Suprapubic skin (tissue), 4 donors: Measurements from ENCODE around the gene ZNF311. TPM values are rescaled to one million over a fixed set of nuclear protein-coding genes. Genes with fewer than 3 reads are reported as not detected.
"Not testable (repeated sequence)": the region's sequence is repeated elsewhere in the genome, so short reads cannot be mapped to it uniquely, and the experiment has no call there.

Experiments used
- DNase-seq, 2 donors: peaks; one replicate each; pipeline ENCODE4 v3.0.0-alpha.2; 2019; ENCODE audit warnings: low spot score in 2 of 2
- H3K27ac ChIP-seq: fragments of 200-600 bp; sonication (generic); one replicate; pipeline ENCODE4 v1.5.1; 2019
- H3K27me3 ChIP-seq: fragments of 200-600 bp; sonication (generic); one replicate; pipeline ENCODE4 v1.5.1; 2019
- H3K36me3 ChIP-seq: fragments of 200-600 bp; sonication (generic); one replicate; pipeline ENCODE4 v1.5.1; 2019
- H3K4me1 ChIP-seq: fragments of 200-600 bp; sonication (generic); one replicate; pipeline ENCODE4 v1.5.1; 2019
- H3K4me3 ChIP-seq: fragments of 200-600 bp; sonication (generic); one replicate; pipeline ENCODE4 v1.5.1; 2019; ENCODE audit warnings: mild to moderate bottlenecking
- H3K9me3 ChIP-seq: fragments of 200-600 bp; sonication (generic); one replicate; pipeline ENCODE4 v1.5.1; 2019
- EP300 ChIP-seq: sonication (generic); formaldehyde crosslinking; IDR thresholded peaks from one replicate; pipeline ENCODE4 v1.6.1; 2017; ENCODE audit warnings: antibody characterized with exemption
- POLR2A ChIP-seq, 2 donors: fragments of 450-650 bp; IDR thresholded peaks; one replicate each; pipeline ENCODE4 v1.6.1; 2017; ENCODE audit warnings: antibody characterized with exemption in 2 of 2, mild to moderate bottlenecking in 2 of 2, moderate library complexity in 2 of 2
- POLR2AphosphoS5 ChIP-seq, 3 donors: sonication (generic); formaldehyde crosslinking; IDR thresholded peaks; one replicate each; pipeline ENCODE4 v1.6.1; 2017; ENCODE audit warnings: antibody characterized with exemption in 3 of 3
- WGBS: methylation state at CpG from one replicate; pipeline ENCODE4 v1.1.5; 2018; 5-methylcytosine and 5-hydroxymethylcytosine counted together
- total RNA-seq, 4 donors: library from RNA; depleted of rRNA; stranded (reverse); fragments of >200 nt; gene quantifications; one replicate each; pipeline ENCODE4 v1.1.0, GENCODE V29; 2016
- TF ChIP-seq, protein P1 (sequence below), 2 donors: fragments of 200-600 bp in 1 of 2; fragments of 450-650 bp in 1 of 2; sonication (generic) in 1 of 2; IDR thresholded peaks; one replicate each; pipeline ENCODE4 v1.5.1; 2016 to 2019; ENCODE audit warnings: antibody characterized with exemption in 2 of 2, mild to moderate bottlenecking in 1 of 2, moderate library complexity in 1 of 2

ZNF311 gene
- total RNA-seq, 4 donors from 2014 or later: 0.15 to 1.9 (median 0.57) TPM

DNA sequence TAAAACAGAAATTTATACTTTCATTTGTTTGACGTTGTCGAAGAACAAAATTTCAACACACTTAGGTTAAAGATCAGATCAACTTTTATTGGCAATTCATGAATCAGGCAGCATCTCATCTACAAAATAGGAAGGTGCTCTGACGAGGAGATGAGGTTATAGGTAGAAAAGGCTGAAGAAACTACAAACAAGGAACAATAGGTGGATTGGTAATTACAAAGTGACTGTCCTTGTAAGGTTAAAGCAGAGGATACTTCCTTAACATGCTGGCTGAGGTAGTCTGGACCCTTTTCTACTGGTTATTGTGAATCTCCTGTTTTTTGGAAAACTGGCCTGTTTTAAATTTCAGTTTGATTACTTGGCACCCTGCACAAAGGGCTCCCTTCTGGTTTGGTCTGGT is 48.8 kb downstream of the ZNF311 start:
- no peak overlapping the region for H3K27ac ChIP-seq
- TF ChIP-seq POLR2A (IDR thresholded peaks at IDR 0.05) (no peak), EP300 (no peak), POLR2AphosphoS5 (IDR thresholded peaks at IDR 0.05) (no peak)
- TF ChIP-seq, protein P1, sequence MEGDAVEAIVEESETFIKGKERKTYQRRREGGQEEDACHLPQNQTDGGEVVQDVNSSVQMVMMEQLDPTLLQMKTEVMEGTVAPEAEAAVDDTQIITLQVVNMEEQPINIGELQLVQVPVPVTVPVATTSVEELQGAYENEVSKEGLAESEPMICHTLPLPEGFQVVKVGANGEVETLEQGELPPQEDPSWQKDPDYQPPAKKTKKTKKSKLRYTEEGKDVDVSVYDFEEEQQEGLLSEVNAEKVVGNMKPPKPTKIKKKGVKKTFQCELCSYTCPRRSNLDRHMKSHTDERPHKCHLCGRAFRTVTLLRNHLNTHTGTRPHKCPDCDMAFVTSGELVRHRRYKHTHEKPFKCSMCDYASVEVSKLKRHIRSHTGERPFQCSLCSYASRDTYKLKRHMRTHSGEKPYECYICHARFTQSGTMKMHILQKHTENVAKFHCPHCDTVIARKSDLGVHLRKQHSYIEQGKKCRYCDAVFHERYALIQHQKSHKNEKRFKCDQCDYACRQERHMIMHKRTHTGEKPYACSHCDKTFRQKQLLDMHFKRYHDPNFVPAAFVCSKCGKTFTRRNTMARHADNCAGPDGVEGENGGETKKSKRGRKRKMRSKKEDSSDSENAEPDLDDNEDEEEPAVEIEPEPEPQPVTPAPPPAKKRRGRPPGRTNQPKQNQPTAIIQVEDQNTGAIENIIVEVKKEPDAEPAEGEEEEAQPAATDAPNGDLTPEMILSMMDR (IDR thresholded peaks at IDR 0.05): no peak
- 88% methylated on average over 3 of the region's 3 CpGs for WGBS
- H3K9me3 ChIP-seq: no peaks in the 10 kb centered on the region
- no peak for DNase-seq
- H3K4me1 ChIP-seq: peaks cover 11% of the 10 kb centered on the region
- no peak overlapping the region for H3K4me3 ChIP-seq
- peaks cover 23% of the 10 kb centered on the region for H3K27me3 ChIP-seq
- no peaks in the 10 kb centered on the region for H3K36me3 ChIP-seq

DNA sequence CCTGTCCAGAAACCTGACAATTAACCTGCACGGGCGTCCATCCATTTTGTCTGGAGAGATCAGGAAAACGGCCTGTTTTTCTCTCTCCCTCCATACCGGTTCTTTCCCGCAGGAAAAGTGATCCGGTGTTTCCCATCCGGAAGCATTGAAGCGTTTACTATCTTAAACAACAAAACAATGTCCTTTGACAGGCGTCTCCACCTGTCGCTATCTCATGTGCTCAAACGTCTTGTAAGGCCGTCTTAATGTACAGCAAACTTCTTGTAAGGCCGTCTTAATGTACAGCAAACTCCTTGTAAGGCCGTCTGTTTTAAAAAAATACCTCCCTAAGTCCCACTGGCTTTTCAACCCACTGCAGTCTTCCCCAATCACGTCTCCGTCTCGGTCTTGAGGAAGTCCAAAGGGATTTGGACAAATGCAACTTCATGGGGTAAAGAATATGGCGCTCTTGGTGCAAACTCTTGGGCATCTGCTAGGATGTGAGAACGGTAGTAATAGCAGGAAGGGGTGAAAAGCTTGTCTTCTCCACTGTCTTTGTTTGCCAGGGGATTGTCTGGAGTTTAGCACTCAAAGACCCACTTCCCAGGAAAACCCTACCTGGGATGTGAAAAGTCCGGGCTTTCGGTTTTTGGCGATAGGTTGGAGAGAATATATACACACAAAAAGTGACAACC is 51.4 kb downstream of the ZNF311 start:
- peaks cover 21% of the 10 kb centered on the region for H3K27me3 ChIP-seq
- no peaks in the 10 kb centered on the region for H3K36me3 ChIP-seq
- no peak for DNase-seq
- whole genome bisulfite sequencing: 6% methylated on average over 22 of the region's 22 CpGs
- no peak for TF ChIP-seq POLR2A (IDR thresholded peaks at IDR 0.05)
- no peak for TF ChIP-seq POLR2AphosphoS5 (IDR thresholded peaks at IDR 0.05)
- no peaks in the 10 kb centered on the region for H3K9me3 ChIP-seq
- no peak overlapping the region for H3K27ac ChIP-seq
- peak overlapping the region; percentile 40 for H3K4me3 ChIP-seq
- peaks cover 11% of the 10 kb centered on the region for H3K4me1 ChIP-seq

DNA sequence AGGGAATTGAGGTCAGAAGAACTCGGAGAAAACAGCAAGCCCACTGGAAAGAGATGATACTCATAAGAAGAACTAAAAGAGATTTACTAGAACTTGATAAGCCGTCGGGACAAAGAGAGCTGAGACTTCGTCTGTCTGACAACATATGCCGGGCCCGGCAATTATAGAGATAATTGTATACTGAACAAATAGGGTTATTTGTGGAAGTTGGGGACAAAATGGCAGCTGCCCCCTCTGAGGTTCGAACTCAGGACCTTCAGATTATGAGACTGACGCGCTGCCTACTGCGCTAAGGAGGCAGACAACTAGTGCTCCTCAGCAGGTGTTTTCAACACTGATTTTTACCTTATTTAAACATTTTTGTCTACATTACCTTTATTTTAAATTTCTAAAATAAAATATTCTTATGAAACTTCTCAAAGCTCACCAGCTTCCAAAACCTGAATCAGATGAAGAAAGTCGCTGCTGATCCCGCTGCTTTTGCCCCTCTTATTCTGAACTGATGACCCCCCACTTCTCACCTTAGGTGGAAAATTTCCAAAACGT is 52.0 kb downstream of the ZNF311 start:
- H3K27me3 ChIP-seq: peaks cover 19% of the 10 kb centered on the region
- H3K9me3 ChIP-seq: no peaks in the 10 kb centered on the region
- WGBS: 18% methylated on average over 13 of the region's 13 CpGs
- no peak for DNase-seq
- H3K36me3 ChIP-seq: no peaks in the 10 kb centered on the region
- peak overlapping the region; percentile 40 for H3K4me3 ChIP-seq
- H3K27ac ChIP-seq: no peak overlapping the region
- TF ChIP-seq, protein P1 (IDR thresholded peaks at IDR 0.05): no peak
- TF ChIP-seq EP300 (no peak), POLR2AphosphoS5 (IDR thresholded peaks at IDR 0.05) (no peak), POLR2A (IDR thresholded peaks at IDR 0.05) (no peak)
- H3K4me1 ChIP-seq: peaks cover 11% of the 10 kb centered on the region

DNA sequence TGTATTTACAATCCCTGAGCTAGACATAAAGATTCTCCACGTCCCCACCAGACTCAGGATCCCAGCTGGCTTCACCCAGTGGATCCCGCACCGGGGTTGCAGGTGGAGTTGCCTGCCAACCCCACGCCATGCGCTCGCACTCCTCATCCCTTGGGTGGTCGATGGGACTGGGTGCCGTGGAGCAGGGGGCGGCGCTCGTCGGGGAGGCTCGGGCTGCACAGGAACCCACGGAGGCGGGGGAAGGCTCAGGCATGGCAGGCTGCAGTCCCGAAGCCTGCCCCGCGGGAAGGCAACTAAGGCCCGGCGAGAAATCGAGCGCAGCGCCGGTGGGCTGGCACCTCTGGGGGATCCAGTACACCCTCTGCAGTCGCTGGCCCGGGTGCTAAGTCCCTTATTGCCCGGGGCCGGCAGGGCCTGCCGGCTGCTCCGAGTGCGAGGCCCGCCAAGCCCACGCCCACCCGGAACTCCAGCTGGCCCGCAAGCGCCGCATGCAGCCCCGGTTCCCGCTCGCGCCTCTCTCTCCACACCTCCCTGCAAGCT is 55.4 kb downstream of the ZNF311 start:
- not testable (repeated sequence) for H3K27ac ChIP-seq, H3K36me3 ChIP-seq, H3K9me3 ChIP-seq, H3K4me3 ChIP-seq, H3K27me3 ChIP-seq, DNase-seq
- H3K4me1 ChIP-seq: peaks cover 11% of the 10 kb centered on the region
- WGBS: 93% methylated on average over 24 of the region's 41 CpGs

DNA sequence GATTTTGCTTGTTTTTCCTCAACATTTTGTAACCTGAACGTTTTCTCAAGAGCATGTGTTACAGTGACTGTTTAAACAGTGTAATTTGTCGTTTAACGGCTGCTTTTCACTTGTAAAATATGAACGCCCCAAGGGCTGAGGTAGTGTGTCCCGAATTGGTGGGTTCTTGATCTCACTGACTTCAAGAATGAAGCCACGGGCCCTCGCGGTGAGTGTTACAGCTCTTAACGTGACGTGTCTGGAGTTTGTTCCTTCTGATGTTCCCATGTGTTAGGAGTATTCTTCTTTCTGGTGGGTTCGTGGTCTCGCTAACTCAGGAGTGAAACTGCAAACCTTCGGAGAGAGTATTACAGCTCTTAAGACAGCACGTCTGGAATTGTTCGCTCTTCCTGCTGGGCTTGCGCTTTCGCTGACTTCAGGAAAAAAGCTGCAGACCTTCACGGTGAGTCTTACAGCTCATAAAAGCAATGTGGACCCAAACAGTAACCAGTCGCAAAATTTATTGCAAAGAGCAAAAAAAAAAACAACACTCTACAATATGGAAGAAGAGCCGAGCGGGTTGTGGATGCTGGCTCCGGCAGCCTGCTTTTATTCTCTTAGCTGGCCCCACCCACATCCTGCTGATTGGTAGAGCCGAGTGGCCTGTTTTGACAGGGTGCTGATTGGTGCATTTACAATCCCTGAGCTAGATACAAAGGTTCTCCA is 56.2 kb downstream of the ZNF311 start:
- TF ChIP-seq, protein P1 (IDR thresholded peaks at IDR 0.05): no peak
- TF ChIP-seq POLR2AphosphoS5 (IDR thresholded peaks at IDR 0.05): no peak
- no peak for TF ChIP-seq EP300
- no peak for TF ChIP-seq POLR2A (IDR thresholded peaks at IDR 0.05)
- DNase-seq: no peak
- Histone ChIP-seq H3K9me3 (no peaks in the 10 kb centered on the region), H3K36me3 (no peaks in the 10 kb centered on the region), H3K27ac (no peak overlapping the region), H3K4me3 (no peak overlapping the region), H3K27me3 (no peaks in the 10 kb centered on the region), H3K4me1 (peaks cover 10% of the 10 kb centered on the region)
- 77% methylated on average over 23 of the region's 23 CpGs for WGBS

DNA sequence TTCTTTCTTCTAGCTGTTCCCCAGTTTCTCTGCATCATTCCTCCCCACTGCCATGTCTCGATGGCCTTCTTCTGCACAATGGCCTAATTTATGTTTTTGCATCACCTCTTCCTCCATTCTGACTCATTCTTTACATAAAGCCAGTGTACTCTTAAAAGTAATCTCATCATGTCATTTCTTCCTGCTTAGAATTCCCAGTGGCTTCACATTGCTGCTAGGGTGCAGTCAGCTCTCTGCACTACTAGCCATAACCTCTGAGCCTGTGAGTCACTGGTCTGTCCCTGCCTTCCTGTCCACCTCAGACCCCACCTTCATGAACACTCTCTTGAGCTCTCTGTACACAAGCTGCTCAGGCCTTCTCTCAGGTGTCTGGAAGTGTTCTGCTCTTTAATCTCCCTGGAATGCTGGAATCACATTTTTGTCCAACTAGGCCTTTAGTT is 57.3 kb downstream of the ZNF311 start:
- peaks cover 14% of the 10 kb centered on the region for H3K4me1 ChIP-seq
- no peaks in the 10 kb centered on the region for H3K9me3 ChIP-seq
- no peak overlapping the region for H3K4me3 ChIP-seq
- DNase-seq: no peak
- WGBS: 88% methylated on average over 1 of the region's 1 CpG
- H3K27me3 ChIP-seq: no peaks in the 10 kb centered on the region
- no peak overlapping the region for H3K27ac ChIP-seq
- H3K36me3 ChIP-seq: no peaks in the 10 kb centered on the region
- TF ChIP-seq POLR2A (IDR thresholded peaks at IDR 0.05) (no peak), POLR2AphosphoS5 (IDR thresholded peaks at IDR 0.05) (no peak), EP300 (no peak)
- TF ChIP-seq, protein P1 (IDR thresholded peaks at IDR 0.05): no peak
